ENCODE results near the gene RDX.
"Not testable (repeated sequence)": the region's sequence is repeated elsewhere in the genome, so short reads cannot be mapped to it uniquely, and the experiment has no call there.

The RDX gene

GRCh38 chr11:110296226-110297075 lies at the start of gene RDX:
Gene RDX, minus strand, starts transcription at chr11:110296614. Its CDS starts 16,922 bp downstream, at chr11:110279692.
- DNase-seq, result peak; percentile 57

GRCh38 chr11:110345743-110346142 lies 49.3 kb upstream of the RDX start:
- DNase-seq, result no peak

DNA sequence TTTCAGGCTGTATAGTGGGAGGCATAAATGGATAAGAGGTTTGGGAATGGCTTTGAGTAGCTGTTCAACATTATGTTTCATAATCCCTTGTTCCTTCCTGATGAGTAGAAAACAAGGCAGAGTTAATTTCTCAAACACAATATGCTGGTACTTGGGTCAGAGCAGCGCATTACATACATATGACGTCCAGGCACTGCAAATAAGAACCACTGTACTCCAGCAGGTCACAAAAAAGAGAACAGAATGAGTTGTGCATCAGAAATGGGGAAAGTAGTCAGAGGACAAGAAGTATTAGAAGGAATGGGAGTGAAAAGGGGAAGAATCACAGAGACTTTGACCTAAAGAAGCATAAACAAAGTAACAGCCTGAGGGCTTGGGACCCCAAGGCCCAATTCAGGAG lies 44.0 kb upstream of the RDX start:
- DNase-seq, result no peak

DNA sequence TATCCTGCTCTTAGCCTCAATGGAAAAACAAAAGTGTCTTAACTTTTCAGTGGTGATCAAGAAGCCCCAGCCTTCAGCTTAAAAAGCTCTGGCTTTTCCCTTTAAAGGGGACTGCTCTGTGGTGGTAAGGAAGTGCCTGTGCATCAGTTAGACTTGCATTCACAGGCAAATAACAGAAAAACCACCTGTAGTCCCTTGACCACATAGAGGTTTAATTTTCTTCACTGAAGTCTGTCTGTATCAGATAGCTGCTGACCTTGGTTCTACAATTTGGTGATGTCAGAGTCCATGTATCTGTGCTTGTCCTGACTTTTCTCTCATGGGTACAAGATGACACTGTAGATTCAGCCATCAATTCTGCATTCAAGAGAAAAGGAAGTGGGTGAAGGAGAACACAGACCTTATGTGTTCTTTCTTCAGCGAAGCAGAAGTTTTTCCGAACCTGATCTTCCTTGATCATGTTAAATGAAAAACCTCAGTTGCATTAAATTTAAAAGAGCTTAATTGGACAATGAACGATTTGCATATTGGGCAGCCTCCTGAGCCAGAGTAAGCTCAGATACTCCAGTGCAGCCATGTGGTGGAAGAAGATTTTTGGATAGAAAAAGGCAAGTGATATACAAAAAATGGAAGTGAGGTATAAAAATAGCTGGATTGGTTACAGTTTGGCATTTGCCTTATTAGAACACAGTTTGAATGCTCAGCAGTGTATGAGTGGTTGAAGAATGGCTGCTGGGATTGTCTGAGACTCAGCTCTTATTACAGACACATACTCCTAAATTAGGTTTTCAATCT lies 43.2 kb upstream of the RDX start:
- no peak for DNase-seq

- DNase-seq, result no peak
Measured at GRCh38 chr11:110338684-110339083, 42.3 kb upstream of the RDX start.

DNA sequence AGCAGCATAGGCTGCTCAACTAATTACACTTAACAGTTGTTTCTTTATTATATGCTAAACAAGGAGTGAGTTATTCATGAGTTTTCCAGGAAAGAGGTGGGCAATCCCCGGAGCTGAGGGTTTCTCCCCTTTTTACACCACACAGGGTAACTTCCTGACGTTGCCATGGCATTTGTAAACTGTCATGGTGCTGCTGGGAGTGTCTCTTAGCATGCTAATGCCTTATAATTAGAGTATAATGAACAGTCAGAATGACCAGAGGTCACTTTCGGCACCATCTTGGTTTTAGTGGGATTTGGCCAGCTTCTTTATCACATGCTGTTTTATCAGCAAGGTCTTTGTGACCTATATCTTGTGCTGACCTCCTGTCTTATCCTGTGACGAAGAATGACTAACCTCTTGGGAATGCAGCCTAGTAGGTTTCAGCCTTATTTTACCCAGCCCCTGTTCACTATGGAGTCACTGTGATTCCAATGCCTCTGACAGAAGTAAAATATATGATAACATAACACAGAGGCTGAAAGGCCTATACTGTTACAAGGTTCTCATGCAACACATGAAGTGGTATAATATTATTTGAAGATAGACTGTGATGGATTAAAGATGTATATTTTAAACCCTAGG lies 41.3 kb upstream of the RDX start:
- DNase-seq, result peak; percentile 55

- no peak for DNase-seq
Measured at GRCh38 chr11:110336054-110336453, 39.6 kb upstream of the RDX start.

DNA sequence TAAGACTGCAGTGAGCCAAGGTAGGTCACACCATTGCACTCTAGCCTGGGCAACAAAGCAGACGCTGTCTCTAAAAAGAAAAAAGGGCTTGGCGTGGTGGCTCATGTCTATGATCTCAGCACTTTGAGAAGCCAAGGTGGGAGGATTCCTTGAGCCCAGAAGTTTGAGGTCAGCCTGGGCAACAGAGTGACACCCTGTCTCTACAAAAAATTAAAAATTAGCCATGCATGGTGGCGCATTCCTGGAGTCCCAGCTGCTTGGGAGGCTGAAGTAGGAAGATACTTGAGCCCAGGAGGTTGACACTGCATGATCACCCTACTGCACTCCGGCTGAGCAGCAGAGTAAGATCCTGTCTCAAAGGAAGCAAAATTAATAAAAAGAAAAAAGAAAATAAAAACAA lies 38.9 kb upstream of the RDX start:
- no peak for DNase-seq

- DNase-seq, result no peak
Measured at GRCh38 chr11:110331626-110332025, 35.2 kb upstream of the RDX start.

GRCh38 chr11:110329445-110329844 lies 33.0 kb upstream of the RDX start:
- no peak for DNase-seq

GRCh38 chr11:110327508-110327907 lies 31.1 kb upstream of the RDX start:
- no peak for DNase-seq

GRCh38 chr11:110323786-110324185 lies 27.4 kb upstream of the RDX start:
- no peak for DNase-seq

DNA sequence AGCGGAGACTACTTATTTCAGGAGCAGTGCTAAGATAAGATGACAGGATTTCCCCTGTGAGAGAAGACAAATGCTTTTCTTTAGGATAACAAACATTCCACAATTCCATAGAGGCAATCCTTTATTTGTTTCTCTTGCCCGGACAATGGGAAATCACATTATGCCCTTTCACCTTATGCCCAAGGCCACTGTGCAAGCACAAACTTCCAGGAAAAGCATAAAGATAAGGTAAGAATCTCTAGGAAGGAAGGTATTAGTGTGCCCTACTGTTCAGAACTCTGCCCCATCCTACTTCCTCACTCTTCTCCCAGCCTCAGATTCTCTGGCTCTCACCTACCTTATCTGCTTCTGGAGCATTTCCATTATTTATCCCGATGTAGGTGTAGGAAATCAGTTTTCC lies 23.1 kb upstream of the RDX start:
- DNase-seq, result no peak

DNA sequence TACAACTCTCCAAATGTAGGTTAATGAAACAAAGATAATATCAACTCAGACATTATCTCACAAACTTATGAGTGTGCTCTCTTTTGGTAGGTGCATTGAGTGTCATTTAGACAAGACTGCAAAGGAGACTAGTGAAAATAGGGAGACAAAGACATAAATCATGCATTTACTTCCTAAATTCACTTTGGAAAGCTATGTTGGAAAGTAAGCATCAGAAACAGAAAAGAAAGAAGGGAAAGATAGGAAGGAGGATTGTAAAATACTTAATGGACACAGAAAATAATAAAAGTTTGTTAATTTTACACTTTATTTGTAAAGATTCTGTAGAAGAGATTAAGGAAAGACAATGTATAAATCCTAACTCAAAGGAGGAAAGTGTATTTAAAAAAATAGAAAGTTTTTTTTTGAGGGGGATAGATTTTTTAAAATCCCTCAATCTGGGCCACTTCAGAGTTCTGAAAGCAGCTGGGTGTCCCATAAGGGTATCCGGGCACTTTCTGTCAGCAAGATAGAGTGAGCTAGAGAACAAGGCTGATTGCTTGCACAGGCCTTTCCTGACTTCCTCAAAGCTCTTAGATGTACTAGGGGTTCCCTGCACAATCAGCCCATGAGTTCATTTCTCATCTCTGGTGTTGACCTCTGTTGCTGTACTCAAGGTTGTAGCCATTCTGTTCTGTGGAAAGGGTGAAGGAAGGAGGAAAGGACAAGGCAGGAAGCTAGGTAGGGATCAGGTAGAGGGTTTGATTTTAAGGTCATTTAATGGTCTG lies 22.4 kb upstream of the RDX start:
- no peak for DNase-seq

- DNase-seq, result no peak
Measured at GRCh38 chr11:110317516-110317932, 21.1 kb upstream of the RDX start.

GRCh38 chr11:110314366-110315095 lies 18.1 kb upstream of the RDX start:
- no peak for DNase-seq

- no peak for DNase-seq
Measured at GRCh38 chr11:110312670-110313069, 16.3 kb upstream of the RDX start.

GRCh38 chr11:110311783-110312579 lies 15.6 kb upstream of the RDX start:
- DNase-seq, result peak; percentile 11

DNA sequence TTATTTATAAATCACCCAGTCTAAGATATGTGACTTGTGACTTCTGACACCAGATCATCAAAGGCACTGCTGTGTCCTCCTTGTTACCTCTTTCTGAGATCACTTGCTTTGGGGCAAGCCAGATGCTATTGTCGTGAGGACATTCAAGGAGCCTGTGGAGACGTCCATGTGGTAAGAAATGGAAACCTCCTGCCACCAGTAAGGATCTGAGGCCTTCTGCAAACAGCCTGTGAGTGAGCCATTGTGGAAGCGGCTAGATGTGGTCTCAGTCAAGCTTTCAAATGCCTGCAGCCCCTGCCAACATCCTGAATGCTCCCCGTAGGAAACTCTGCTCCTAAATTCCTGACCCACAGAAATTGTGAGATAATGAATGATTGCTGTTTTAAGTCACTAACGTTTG lies 11.7 kb upstream of the RDX start:
- no peak for DNase-seq

- not testable (repeated sequence) for DNase-seq
Measured at GRCh38 chr11:110306019-110306388, 9.6 kb upstream of the RDX start.

Measured in stimulated activated CD4-positive, alpha-beta T cell treated with anti-CD3 and anti-CD28 coated beads, Interleukin-4, amount 100 ng/mL, for 24 hours (primary cell).